GM12878 (cell line): Measurements from ENCODE around the gene MEF2C. TPM values are rescaled to one million over a fixed set of nuclear protein-coding genes. Genes with fewer than 3 reads are reported as not detected.

ENCODE experiments used
- ATAC-seq: fragments of 200-7000 bp; cut with Tn5 transposase; 3 replicates; pipeline ENCODE4 v1.9.1; 2020; ENCODE audit warnings: mild to moderate bottlenecking, moderate library complexity
- BruUV-seq: library from RNA; stranded (reverse); fragments of 400-500 nt; replicated peaks from 2 replicates; lab custom pipeline; 2021; lab: Mats Ljungman, UMichigan
- CTCF ChIA-PET: fragments of 300-600 bp; sonication (Branson Sonifier 250); formaldehyde crosslinking; extraction: SDS; loops from one replicate; lab custom pipeline; 2021; ENCODE audit warnings: inconsistent platforms; lab: Yijun Ruan, JAX
- POLR2A ChIA-PET: fragments of 350-600 bp; formaldehyde crosslinking; extraction: SDS; loops from one replicate; lab custom pipeline; 2021; ENCODE audit warnings: inconsistent platforms; lab: Charles Lee
- RAD21 ChIA-PET: fragments of 300-600 bp; sonication (Branson Sonifier 250); formaldehyde crosslinking; loops from one replicate; lab custom pipeline; 2023; ENCODE audit warnings: antibody characterized with exemption; ENCODE audit not compliant: unreplicated experiment; lab: Charles Lee
- SMC1A ChIA-PET: fragments of 300-600 bp; sonication (Branson Sonifier 250); formaldehyde crosslinking; loops from one replicate; lab custom pipeline; 2023; ENCODE audit not compliant: unreplicated experiment, uncharacterized antibody; lab: Charles Lee
- DNase-seq: peaks from one replicate; pipeline ENCODE4 v3.0.0-alpha.2; 2011; ENCODE audit warnings: low read depth, low spot score
- FAIRE-seq: peaks from 3 replicates; lab custom pipeline; 2011; peaks lifted over from hg19 to GRCh38; lab: Jason Lieb, UNC
- H2AFZ ChIP-seq: 2 replicates; pipeline ENCODE4 v1.6.0; 2011; ENCODE audit warnings: low read depth, low read length, control low read depth; ENCODE audit not compliant: control insufficient read depth
- H3K27ac ChIP-seq: 2 replicates; pipeline ENCODE4 v1.5.1; 2011; ENCODE audit warnings: control low read depth; ENCODE audit not compliant: control insufficient read depth, insufficient read depth
- H3K27me3 ChIP-seq, 2 experiments: replicated peaks in 1 of 2; 2 replicates each; pipeline versions ENCODE4 v1.6.0 to v1.6.1; 2011; ENCODE audit warnings: low read length in 1 of 2; ENCODE audit not compliant: control insufficient read depth in 2 of 2, insufficient read depth in 2 of 2
- H3K36me3 ChIP-seq, 2 experiments: 2 replicates each; pipeline ENCODE4 v1.5.1; 2011; ENCODE audit warnings: low read length in 1 of 2; ENCODE audit not compliant: control insufficient read depth in 2 of 2, insufficient read depth in 2 of 2
- H3K4me1 ChIP-seq: 2 replicates; pipeline ENCODE4 v1.6.1; 2011; ENCODE audit warnings: mild to moderate bottlenecking, low read length, moderate library complexity, mixed read lengths; ENCODE audit not compliant: control insufficient read depth, insufficient read depth
- H3K4me2 ChIP-seq: 2 replicates; pipeline ENCODE4 v1.6.0; 2011; ENCODE audit warnings: control low read depth; ENCODE audit not compliant: control insufficient read depth, insufficient read depth
- H3K4me3 ChIP-seq: fragments of 200-600 bp; sonication (generic); 2 replicates; pipeline ENCODE4 v1.5.1; 2016
- H3K79me2 ChIP-seq: 2 replicates; pipeline ENCODE4 v1.6.0; 2011; ENCODE audit warnings: low read length; ENCODE audit not compliant: control insufficient read depth, insufficient read depth
- H3K9ac ChIP-seq: 2 replicates; pipeline ENCODE4 v1.8.0; 2011; ENCODE audit warnings: low read length, control low read depth, mixed read lengths; ENCODE audit not compliant: control insufficient read depth, insufficient read depth
- H3K9me3 ChIP-seq: replicated peaks from 3 replicates; pipeline ENCODE4 v1.5.1; 2011; ENCODE audit warnings: mild to moderate bottlenecking, low read length; ENCODE audit not compliant: control insufficient read depth, insufficient read depth
- H4K20me1 ChIP-seq: 2 replicates; pipeline ENCODE4 v1.6.0; 2011; ENCODE audit not compliant: control insufficient read depth, insufficient read depth
- MXI1 ChIP-seq: fragments of 150-350 bp; IDR thresholded peaks from 2 replicates; pipeline ENCODE4 v1.6.1; 2011; ENCODE audit warnings: low read depth, mild to moderate bottlenecking, inconsistent platforms, low read length, improper control_type of control experiment
- NR2F1 ChIP-seq: fragments of 450-650 bp; conservative IDR thresholded peaks from 2 replicates; pipeline ENCODE4 v1.6.1; 2017; ENCODE audit warnings: mild to moderate bottlenecking
- POLR2AphosphoS2 ChIP-seq: IDR thresholded peaks from 2 replicates; pipeline ENCODE4 v1.6.1; 2011; ENCODE audit warnings: low read depth, mild to moderate bottlenecking, low read length, improper control_type of control experiment, moderate library complexity
- POLR2AphosphoS5 ChIP-seq: IDR thresholded peaks from 2 replicates; pipeline ENCODE4 v1.6.1; 2011; ENCODE audit warnings: mild to moderate bottlenecking, low read length, inconsistent platforms
- SUPT20H ChIP-seq: IDR thresholded peaks from 2 replicates; pipeline ENCODE4 v1.6.1; 2011; ENCODE audit warnings: low read depth, mild to moderate bottlenecking, low read length, moderate library complexity, borderline replicate concordance; ENCODE audit not compliant: control insufficient read depth
- YY1 ChIP-seq: IDR thresholded peaks from 2 replicates; pipeline ENCODE4 v1.6.1; 2011; ENCODE audit warnings: low read depth, mild to moderate bottlenecking, low read length
- WGBS: methylation state at CpG from one replicate; pipeline ENCODE4 v1.1.6; 2016; ENCODE audit warnings: low lambda C conversion rate; ENCODE audit not compliant: insufficient replicate concordance, insufficient coverage; ENCODE audit errors: missing lambda C conversion rate; 5-methylcytosine and 5-hydroxymethylcytosine counted together
- in situ Hi-C: fragments of 300-500 bp; cut with MboI; formaldehyde crosslinking; loops from 9 replicates; pipeline ENCODE4 v1.14.3; 2018; ENCODE audit warnings: mixed read lengths
- intact Hi-C: fragments of 100-400 bp; cut with micrococcal nuclease; formaldehyde crosslinking; loops from one replicate; pipeline ENCODE4 v1.14.2; 2022; ENCODE audit not compliant: unreplicated experiment
- polyA plus RNA-seq, 11 experiments: library from polyadenylated mRNA; depleted of rRNA in 4 of 11; unstranded in 6 of 11; stranded (reverse) in 5 of 11; fragments of >200 nt; fragmentation: Nextera tagmentation in 4 of 11; fragmentation: Illumina TruSeq in 1 of 11; extraction: Ambion mirVana in 4 of 11; extraction: Trizol in 1 of 11; gene quantifications; 1 replicate in 1 of 11; 2 replicates in 10 of 11; pipeline versions ENCODE4 v1.2.1 to v1.2.3, GENCODE V29; 2011 to 2016; ENCODE audit warnings: inconsistent platforms in 2 of 11, missing spikeins in 2 of 11, low read depth in 1 of 11
- total RNA-seq, 4 experiments: library from RNA; depleted of rRNA in 3 of 4; stranded (reverse); fragments of >200 nt in 3 of 4; fragmentation: Illumina TruSeq in 1 of 4; extraction: Trizol in 1 of 4; gene quantifications; 2 replicates each; pipeline versions ENCODE4 v1.2.1 to v1.2.3, GENCODE V29; 2013 to 2021
- TF ChIP-seq, protein P1 (sequence below): IDR thresholded peaks from 2 replicates; pipeline ENCODE4 v1.6.1; 2011; ENCODE audit warnings: mild to moderate bottlenecking, low read depth, low read length, moderate library complexity; ENCODE audit not compliant: insufficient replicate concordance
- TF ChIP-seq, protein P2 (sequence below): IDR thresholded peaks from 2 replicates; pipeline ENCODE4 v1.6.1; 2011; ENCODE audit warnings: borderline replicate concordance, low read depth, mild to moderate bottlenecking, moderate library complexity, mixed read lengths, low read length; ENCODE audit not compliant: insufficient read depth; ENCODE audit errors: extremely low read length
- TF ChIP-seq, protein P3 (sequence below): IDR thresholded peaks from 2 replicates; pipeline ENCODE4 v1.6.1; 2012; ENCODE audit warnings: low read length, inconsistent platforms

Gene MEF2C
- total and polyA plus RNA-seq, 10 of the 15 experiments (the other 5 are each of a cell fraction or from before 2014, with no cell fraction given): 104 to 225 (median 180) TPM

DNA sequence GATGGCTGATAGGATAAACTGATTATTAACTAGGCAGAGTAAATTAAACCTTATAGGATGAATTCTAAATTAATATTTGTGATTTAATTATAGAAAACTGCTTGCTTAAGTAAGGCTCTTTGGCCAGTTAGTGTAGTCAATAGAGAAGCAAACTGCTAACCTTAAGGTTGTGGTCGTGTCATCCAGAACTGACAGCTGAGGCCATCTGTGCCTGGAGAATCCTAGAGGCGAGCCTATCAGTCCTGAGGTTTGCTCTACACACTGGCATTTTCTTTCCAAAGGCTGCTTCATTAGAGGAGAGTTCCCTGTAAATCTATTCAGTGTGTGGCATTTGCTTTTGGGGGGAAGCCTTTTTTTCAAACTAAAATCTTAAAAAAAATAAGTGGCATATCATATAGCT lies 169.2 kb downstream of the MEF2C start:
- intact Hi-C loops: no loop called here
- Histone ChIP-seq H3K4me2 (no peak overlapping the region), H3K4me3 (no peak overlapping the region), H4K20me1 (no peaks in the 10 kb centered on the region), H3K9me3 (no peaks in the 10 kb centered on the region), H3K36me3 (peaks cover 1 to 6% of the 10 kb centered on the region in 2 experiments), H3K4me1 (no peaks in the 10 kb centered on the region), H3K9ac (no peak overlapping the region), H3K79me2 (no peaks in the 10 kb centered on the region), H3K27me3 (no peaks in the 10 kb centered on the region), H2AFZ (no peak overlapping the region), H3K27ac (no peak overlapping the region)
- DNase-seq (no peak), FAIRE-seq (no peak), ATAC-seq (0 out of 3 replicates have a peak, but pooled peaks have one; percentile 20)
- in situ Hi-C loops: no loop called here
- TF ChIP-seq NR2F1 (no peak), POLR2AphosphoS2 (peak; percentile 88; the same call in 1 of the 2 replicates), YY1 (no peak), MXI1 (no peak), POLR2AphosphoS5 (peak; percentile 57; the same call in 1 of the 2 replicates), SUPT20H (no peak)
- TF ChIP-seq, protein P1, sequence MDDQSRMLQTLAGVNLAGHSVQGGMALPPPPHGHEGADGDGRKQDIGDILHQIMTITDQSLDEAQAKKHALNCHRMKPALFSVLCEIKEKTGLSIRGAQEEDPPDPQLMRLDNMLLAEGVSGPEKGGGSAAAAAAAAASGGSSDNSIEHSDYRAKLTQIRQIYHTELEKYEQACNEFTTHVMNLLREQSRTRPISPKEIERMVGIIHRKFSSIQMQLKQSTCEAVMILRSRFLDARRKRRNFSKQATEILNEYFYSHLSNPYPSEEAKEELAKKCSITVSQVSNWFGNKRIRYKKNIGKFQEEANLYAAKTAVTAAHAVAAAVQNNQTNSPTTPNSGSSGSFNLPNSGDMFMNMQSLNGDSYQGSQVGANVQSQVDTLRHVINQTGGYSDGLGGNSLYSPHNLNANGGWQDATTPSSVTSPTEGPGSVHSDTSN: no peak
- TF ChIP-seq, protein P2, sequence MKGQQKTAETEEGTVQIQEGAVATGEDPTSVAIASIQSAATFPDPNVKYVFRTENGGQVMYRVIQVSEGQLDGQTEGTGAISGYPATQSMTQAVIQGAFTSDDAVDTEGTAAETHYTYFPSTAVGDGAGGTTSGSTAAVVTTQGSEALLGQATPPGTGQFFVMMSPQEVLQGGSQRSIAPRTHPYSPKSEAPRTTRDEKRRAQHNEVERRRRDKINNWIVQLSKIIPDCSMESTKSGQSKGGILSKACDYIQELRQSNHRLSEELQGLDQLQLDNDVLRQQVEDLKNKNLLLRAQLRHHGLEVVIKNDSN: no peak
- TF ChIP-seq, protein P3, sequence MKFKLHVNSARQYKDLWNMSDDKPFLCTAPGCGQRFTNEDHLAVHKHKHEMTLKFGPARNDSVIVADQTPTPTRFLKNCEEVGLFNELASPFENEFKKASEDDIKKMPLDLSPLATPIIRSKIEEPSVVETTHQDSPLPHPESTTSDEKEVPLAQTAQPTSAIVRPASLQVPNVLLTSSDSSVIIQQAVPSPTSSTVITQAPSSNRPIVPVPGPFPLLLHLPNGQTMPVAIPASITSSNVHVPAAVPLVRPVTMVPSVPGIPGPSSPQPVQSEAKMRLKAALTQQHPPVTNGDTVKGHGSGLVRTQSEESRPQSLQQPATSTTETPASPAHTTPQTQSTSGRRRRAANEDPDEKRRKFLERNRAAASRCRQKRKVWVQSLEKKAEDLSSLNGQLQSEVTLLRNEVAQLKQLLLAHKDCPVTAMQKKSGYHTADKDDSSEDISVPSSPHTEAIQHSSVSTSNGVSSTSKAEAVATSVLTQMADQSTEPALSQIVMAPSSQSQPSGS: no peak
- CTCF ChIA-PET: interaction anchor here (1.0 to 2.9 kb wide), 6 partner anchors 10 to 1552 kb away, joined by 3 to 13 read pairs (median 3); no protein-coding TSS in a partner anchor
- no TSS peak for BruUV-seq
- RAD21 ChIA-PET: interaction anchor here (1.3 to 2.2 kb wide), 2 partner anchors 10 to 16 kb away, joined by 3 to 7 read pairs; no protein-coding TSS in a partner anchor
- POLR2A ChIA-PET: no interaction called here
- 100% methylated on average over 2 of the region's 2 CpGs for WGBS
- SMC1A ChIA-PET: interaction anchor here (0.8 to 1.6 kb wide), 3 partner anchors 16 to 935 kb away, joined by 3 read pairs; no protein-coding TSS in a partner anchor
